Measurements from ENCODE around the gene SYT8.

SYT8 gene

GRCh38 chr11:1832920-1833295 lies 1.9 kb upstream of the SYT8 start:
- no peak for DNase-seq

- no peak for DNase-seq
These were observed 654 bp upstream of the SYT8 start for GRCh38 chr11:1834062-1834610.

- no peak for DNase-seq
These were observed 851 bp downstream of the SYT8 start for GRCh38 chr11:1835671-1836010.

GRCh38 chr11:1836011-1836945 lies 1.5 kb downstream of the SYT8 start:
- DNase-seq: no peak

- no peak for DNase-seq
These were observed 2.6 kb downstream of the SYT8 start for GRCh38 chr11:1837171-1838076.

- no peak for DNase-seq
These were observed 3.3 kb downstream of the SYT8 start for GRCh38 chr11:1838077-1838425.

- DNase-seq: no peak
These were observed 3.8 kb downstream of the SYT8 start, which contains the start of gene TNNI2 for GRCh38 chr11:1838426-1839144. Gene TNNI2, plus strand, starts transcription at chr11:1838981. Its CDS starts 716 bp downstream, at chr11:1839697.

- no peak for DNase-seq
These were observed 4.6 kb downstream of the SYT8 start for GRCh38 chr11:1839204-1839923.

- no peak for DNase-seq
These were observed 5.4 kb downstream of the SYT8 start for GRCh38 chr11:1839924-1840779.

GRCh38 chr11:1840780-1841480 lies 6.1 kb downstream of the SYT8 start:
- no peak for DNase-seq

GRCh38 chr11:1841511-1842148 lies 6.8 kb downstream of the SYT8 start:
- no peak for DNase-seq

- no peak for DNase-seq
These were observed 7.6 kb downstream of the SYT8 start for GRCh38 chr11:1842149-1843097.

- DNase-seq: no peak
These were observed 8.3 kb downstream of the SYT8 start for GRCh38 chr11:1843098-1843473.

GRCh38 chr11:1843796-1844195 lies 9.0 kb downstream of the SYT8 start:
- no peak for DNase-seq

GRCh38 chr11:1844221-1845094 lies 9.7 kb downstream of the SYT8 start:
- DNase-seq: no peak

GRCh38 chr11:1845095-1845429 lies 10.3 kb downstream of the SYT8 start:
- DNase-seq: no peak

GRCh38 chr11:1845561-1846452 lies 11.0 kb downstream of the SYT8 start:
- no peak for DNase-seq
